HepG2 (cell line): ENCODE measurements around the gene HSPB6.
A peak's percentile ranks its signal among the peaks of the same experiment; 100 is the strongest.

Experiments
- GABPA ChIP-seq, 2 experiments: IDR thresholded peaks; 2 replicates each; pipeline ENCODE4 v1.6.1; 2011 to 2016; ENCODE audit warnings: low read depth in 2 of 2, low read length in 1 of 2, missing biosample characterization in 1 of 2, missing genetic modification characterization in 1 of 2
- MAX ChIP-seq: IDR thresholded peaks from 2 replicates; pipeline ENCODE4 v1.6.1; 2012; ENCODE audit warnings: inconsistent platforms
- MXI1 ChIP-seq: IDR thresholded peaks from 3 replicates; pipeline ENCODE4 v1.6.1; 2012; ENCODE audit warnings: low read depth, low read length, inconsistent platforms, borderline replicate concordance
- NFE2L1 ChIP-seq: sonication (generic); formaldehyde crosslinking; IDR thresholded peaks from 2 replicates; pipeline ENCODE4 v1.4.0; 2020; ENCODE audit warnings: missing genetic modification reagents, mild to moderate bottlenecking, borderline replicate concordance
- NR2F6 ChIP-seq, 2 experiments: IDR thresholded peaks; 2 replicates each; pipeline ENCODE4 v1.6.1; 2016; ENCODE audit warnings: antibody characterized with exemption in 1 of 2, mild to moderate bottlenecking in 1 of 2
- PPARG ChIP-seq: conservative IDR thresholded peaks from 2 replicates; pipeline ENCODE4 v1.6.1; 2016; ENCODE audit warnings: missing biosample characterization, missing genetic modification reagents
- PRMT3 ChIP-seq: sonication (generic); formaldehyde crosslinking; IDR thresholded peaks from 2 replicates; pipeline ENCODE4 v1.8.1; 2022; ENCODE audit warnings: low read depth, mild to moderate bottlenecking, moderate library complexity, missing genetic modification reagents, borderline replicate concordance
- STAG1 ChIP-seq: sonication (generic); formaldehyde crosslinking; IDR thresholded peaks from 2 replicates; pipeline ENCODE4 v1.4.0; 2020; ENCODE audit warnings: missing genetic modification reagents
- YEATS2 ChIP-seq: sonication (generic); formaldehyde crosslinking; IDR thresholded peaks from 2 replicates; pipeline ENCODE4 v1.4.0; 2020; ENCODE audit warnings: missing genetic modification reagents, borderline replicate concordance
- ZNF776 ChIP-seq: sonication (generic); formaldehyde crosslinking; IDR thresholded peaks from 2 replicates; pipeline ENCODE4 v1.4.0; 2020; ENCODE audit warnings: mild to moderate bottlenecking, missing genetic modification reagents
- ZSCAN30 ChIP-seq: sonication (generic); formaldehyde crosslinking; IDR thresholded peaks from 2 replicates; pipeline ENCODE4 v1.5.0; 2020; ENCODE audit warnings: mild to moderate bottlenecking, missing genetic modification reagents
- TF ChIP-seq, protein P1 (sequence below): sonication (generic); formaldehyde crosslinking; conservative IDR thresholded peaks from 2 replicates; pipeline ENCODE4 v1.4.0; 2020; ENCODE audit warnings: missing genetic modification reagents

GRCh38 chr19:35786299-35787160, 29.7 kb upstream of the HSPB6 start:
- TF ChIP-seq MXI1 (no peak), YEATS2 (CRISPR knock-in tag) (no peak), NFE2L1 (no peak), NR2F6 (IDR thresholded peaks at IDR 0.05) (peak; percentile 28; the same call in 1 of the 2 replicates), NR2F6 (CRISPR knock-in tag; IDR thresholded peaks at IDR 0.05) (0 out of 2 replicates have a peak, but pooled peaks have one; percentile 21), MAX (no peak), ZSCAN30 (CRISPR knock-in tag) (no peak), GABPA (IDR thresholded peaks at IDR 0.05; ENCODE audit: low read depth, low read length) (no peak), GABPA (CRISPR knock-in tag; IDR thresholded peaks at IDR 0.05; ENCODE audit: low read depth) (no peak), PRMT3 (CRISPR knock-in tag) (no peak), ZNF776 (CRISPR knock-in tag) (no peak), PPARG (CRISPR knock-in tag) (no peak), STAG1 (no peak)
- TF ChIP-seq, protein P1, sequence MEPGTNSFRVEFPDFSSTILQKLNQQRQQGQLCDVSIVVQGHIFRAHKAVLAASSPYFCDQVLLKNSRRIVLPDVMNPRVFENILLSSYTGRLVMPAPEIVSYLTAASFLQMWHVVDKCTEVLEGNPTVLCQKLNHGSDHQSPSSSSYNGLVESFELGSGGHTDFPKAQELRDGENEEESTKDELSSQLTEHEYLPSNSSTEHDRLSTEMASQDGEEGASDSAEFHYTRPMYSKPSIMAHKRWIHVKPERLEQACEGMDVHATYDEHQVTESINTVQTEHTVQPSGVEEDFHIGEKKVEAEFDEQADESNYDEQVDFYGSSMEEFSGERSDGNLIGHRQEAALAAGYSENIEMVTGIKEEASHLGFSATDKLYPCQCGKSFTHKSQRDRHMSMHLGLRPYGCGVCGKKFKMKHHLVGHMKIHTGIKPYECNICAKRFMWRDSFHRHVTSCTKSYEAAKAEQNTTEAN = no peak
